CD4-positive, alpha-beta T cell treated with Interleukin-12 subunit alpha and Interleukin-12 subunit beta, for 1 hour (primary cell): ENCODE measurements around the gene UBALD2.
"Not testable (repeated sequence)": the region's sequence is repeated elsewhere in the genome, so short reads cannot be mapped to it uniquely, and the experiment has no call there.

Source experiments
- DNase-seq: peaks from one replicate; pipeline ENCODE4 v3.0.0-alpha.2; 2020

Gene UBALD2

DNA sequence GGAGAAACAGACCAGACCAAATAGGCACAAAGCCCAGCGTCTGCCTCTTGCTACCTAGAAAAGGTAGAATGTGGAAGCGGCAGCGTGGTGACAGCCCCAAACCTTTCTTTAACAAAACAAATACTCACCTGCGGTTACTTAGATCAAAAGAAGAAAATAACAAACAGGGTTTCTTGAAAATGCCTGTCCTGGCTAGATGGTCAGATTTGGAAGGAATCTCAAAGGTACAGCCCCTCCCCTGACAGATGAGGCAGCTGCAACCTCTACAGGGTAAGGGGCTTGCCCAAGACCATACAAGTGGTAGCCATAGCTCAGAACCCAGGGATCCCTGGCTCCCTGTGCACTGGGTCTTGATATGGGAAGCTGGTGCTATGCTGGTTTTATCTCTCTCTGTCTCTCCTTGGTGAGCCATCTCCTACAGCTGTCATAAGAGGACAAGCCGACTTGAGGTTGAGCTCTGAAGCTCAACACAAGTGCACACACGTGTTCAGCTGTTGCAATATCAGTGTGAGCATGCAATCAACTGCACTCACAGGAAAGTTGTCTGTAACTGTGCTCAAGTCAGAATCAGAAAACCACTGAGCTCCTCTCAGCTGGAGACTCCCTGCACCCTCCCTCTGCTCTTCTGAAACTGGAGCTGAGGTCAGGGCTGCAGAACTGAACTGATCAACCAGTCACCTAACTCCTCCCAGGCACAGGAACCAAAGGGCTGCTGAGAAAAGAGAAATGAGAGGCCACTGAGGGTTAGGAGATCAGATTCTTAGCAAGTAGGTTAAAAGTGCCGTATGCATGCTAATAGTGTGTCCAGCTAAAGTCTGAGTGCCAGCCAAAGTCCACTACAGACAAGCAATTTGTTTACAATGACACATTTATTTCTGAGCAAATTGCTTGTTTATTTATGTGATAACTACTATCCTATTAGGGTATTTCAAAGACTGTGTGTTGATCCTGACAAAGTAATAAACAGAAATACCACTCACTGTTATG is 18.8 kb upstream of the UBALD2 start:
- DNase-seq: peak; percentile 42

DNA sequence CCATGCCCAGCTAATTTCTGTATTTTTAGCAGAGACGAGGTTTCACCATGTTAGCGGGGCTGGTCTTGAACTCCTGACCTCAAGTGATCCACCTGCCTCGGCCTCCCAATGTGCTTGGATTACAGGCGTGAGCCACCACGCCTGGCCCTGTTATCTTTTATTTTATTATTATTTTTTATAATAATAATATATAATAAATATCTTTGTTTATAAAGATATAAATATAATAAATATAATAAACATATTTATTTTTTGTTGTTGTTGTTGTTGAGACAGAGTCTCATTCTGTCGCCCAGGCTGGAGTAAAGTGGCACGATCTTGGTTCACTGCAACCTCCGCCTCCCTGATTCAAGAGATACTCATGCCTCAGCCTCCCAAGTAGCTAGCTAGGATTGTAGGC is 17.8 kb upstream of the UBALD2 start:
- no peak for DNase-seq

- no peak for DNase-seq
Observed at GRCh38 chr17:76248013-76248782, 16.9 kb upstream of the UBALD2 start.

GRCh38 chr17:76250141-76250540 is 15.0 kb upstream of the UBALD2 start:
- DNase-seq: no peak

DNA sequence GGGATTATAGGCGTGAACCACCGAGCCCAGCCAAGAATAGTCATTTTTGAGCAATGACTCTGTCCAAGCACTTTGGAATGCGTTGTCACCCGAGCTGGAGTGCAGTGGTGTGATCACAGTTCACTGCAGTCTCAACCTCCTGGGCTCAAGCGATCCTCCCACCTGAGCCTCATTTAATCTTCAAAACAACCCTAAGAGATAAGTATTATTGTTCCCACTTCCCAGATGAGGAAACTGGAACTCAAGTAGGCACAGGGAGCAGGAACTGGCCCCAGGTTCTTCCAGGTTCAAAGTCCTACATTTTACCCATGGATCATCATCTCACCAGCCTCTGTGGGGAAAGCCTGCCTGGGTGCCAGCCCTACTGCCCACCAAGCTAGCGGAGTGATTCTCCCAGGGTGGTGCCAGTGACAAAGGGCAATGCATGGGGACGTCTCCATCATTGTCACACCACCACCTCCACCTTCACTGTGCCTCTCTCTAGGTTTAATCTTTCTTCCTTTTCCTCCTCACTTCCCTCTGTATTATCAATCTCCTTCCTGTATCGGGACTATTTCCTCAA is 13.6 kb upstream of the UBALD2 start:
- no peak for DNase-seq

- DNase-seq: peak; percentile 55
Observed at GRCh38 chr17:76252040-76252954, 12.9 kb upstream of the UBALD2 start.

- not testable (repeated sequence) for DNase-seq
Observed at GRCh38 chr17:76252967-76253766, 12.0 kb upstream of the UBALD2 start.

GRCh38 chr17:76253841-76254240 is 11.3 kb upstream of the UBALD2 start:
- DNase-seq: no peak

DNA sequence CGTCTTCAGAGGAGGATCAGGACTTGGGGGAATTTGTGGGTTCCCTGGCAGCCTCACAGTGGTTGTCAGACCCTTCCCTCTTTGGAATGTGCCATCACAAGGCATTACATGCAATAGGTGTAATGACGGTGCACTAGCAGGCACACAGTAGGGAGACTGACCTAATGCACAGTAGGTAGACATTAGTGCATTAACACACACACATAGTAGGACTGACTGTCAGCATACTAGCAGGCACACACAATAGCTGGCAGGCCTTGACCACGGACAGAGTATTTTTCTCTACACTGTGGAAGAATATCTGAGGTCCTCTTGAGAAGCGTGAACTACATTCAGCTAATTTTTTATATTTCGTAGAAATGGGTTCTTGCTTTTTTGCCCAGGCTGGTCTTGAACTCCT is 10.9 kb upstream of the UBALD2 start:
- DNase-seq: no peak

GRCh38 chr17:76255801-76256429 is 9.2 kb upstream of the UBALD2 start:
- no peak for DNase-seq

GRCh38 chr17:76256430-76257050 is 8.6 kb upstream of the UBALD2 start:
- peak; percentile 67 for DNase-seq

DNA sequence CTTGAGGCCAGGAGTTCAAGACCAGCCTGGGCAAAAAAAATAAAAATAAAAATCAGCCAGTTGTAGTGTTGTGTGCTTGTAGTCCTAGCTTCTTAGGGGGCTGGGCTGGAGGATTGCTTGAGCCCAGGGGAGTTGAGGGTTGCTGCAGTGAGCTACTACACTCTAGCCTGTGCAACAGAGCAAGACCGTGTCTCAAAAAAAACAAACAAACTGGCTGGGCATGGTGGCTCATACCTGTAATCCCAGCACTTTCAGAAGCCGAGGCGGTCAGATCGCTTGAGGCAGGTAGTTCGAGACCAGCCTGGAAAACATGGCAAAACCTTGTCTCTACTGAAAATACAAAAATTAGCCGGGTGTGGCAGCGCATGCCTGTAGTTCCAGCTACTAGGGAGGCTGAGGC is 4.9 kb upstream of the UBALD2 start:
- DNase-seq: no peak

GRCh38 chr17:76260669-76261068 is 4.5 kb upstream of the UBALD2 start:
- no peak for DNase-seq

DNA sequence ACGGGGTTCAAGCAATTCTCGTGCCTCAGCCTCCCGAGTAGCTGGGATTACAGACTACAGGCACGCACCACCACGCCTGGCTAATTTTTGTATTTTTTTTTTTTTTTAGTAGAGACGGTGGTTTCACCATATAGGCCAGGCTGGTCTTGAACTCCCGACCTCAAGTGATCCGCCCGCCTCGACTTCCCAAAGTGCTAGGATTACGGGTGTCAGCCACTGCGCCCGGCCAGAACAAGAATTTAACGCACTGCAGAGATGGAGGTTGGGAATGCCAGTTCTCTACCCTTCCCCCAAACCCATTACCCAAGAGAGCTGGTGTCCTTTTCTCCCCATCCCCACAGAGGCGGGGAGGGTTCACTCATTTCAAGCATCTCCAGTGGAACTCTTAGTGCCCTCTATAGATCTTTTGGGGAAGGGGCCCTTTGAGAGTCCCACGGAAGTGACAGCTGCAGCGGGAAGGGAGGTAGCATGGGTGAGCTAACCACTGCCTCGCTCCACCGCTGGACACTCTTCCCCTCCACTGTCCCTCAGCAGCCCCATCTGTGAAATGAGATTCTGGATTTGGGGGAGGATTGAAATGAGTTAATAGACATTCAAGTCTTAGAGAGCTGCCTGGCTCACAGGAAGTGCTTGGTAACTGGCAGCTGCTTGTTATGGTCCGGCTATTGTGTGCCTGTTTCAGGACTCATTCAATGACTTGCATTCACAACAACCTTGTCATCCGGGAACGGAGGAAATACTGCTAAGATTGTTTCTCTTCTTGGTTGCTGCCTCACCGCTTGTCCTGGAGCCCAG is 3.5 kb upstream of the UBALD2 start:
- no peak for DNase-seq

DNA sequence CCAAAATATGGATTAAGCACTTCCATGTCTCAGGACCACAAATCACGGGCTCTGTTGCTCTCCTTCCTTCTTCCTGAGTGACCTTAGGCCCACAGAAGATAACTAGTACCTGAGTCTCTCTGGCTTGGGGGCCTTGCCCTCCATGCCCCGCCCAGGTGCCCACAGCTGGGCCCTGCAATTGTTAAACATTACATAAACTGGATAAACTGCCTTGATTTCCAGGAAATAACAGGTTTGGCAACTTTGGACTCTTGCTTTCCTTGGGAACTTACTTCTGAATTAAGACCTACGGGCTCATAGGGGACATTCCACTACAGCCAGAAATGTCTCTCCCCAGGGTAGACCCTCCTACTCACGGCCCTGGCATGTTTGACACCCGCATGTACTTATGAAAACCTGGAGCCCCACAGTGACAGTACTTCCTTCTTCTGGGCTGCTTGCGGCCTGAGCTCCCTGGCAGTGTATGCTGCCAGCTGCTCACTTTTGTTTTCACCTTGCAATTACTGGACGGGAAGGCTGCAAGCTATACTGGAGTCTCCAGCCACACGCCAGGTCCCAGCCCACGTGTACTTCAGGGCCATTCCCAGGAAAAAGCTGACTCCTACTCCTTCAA is 2.3 kb upstream of the UBALD2 start:
- no peak for DNase-seq

DNA sequence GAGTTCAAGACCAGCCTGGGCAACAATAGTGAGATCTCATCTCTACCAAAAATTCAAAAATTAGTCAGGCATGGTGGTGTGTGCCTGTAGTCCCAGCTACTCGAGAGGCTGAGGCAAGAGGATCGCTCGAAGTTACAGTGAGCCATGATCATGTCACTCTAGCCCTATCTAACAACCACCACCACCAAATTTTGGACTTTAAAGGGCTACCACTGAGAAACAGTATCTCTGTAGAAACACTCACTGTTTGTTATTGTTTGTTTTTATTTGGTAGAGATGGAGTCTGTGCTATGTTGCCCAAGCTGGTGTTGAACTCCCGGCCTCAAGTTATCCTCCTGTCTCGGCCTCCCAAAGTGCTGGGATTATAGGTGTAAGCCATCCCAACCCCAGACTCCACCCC is 1.3 kb upstream of the UBALD2 start:
- no peak for DNase-seq

GRCh38 chr17:76264425-76264754 is 758 bp upstream of the UBALD2 start:
- no peak for DNase-seq

DNA sequence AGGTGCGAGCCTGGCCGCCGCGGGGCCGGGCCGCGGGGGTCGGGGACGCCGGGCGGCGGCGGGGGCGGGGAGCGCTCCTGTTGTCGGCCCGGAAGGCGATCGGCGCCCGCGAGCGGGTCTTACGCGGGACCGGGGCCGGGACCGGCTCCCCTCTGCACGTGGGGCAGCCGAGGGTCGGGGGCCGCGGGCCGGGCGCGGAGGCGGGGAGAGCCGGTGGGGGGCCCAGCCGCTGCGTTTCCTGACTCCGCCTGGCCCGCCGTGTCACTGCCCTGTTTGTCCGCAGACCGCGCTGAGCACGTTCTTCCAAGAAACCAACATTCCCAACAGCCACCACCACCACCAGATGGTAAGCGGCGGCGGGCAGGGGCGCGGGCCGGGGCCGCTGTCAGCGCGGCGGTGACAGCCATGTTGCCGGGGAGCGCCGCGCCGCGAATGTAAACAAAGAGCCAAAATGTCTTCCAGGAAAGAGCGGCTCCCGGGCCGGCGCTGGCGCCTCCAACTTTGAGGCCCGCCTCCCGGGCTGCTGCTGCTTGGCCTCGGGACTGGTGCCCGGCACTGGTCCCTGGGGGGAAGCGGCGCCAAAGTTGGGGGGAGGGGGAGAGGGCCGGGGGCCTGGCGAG is 586 bp downstream of the UBALD2 start:
- DNase-seq: peak; percentile 56
